ENCODE results near the gene HIGD1C.

HIGD1C gene

DNA sequence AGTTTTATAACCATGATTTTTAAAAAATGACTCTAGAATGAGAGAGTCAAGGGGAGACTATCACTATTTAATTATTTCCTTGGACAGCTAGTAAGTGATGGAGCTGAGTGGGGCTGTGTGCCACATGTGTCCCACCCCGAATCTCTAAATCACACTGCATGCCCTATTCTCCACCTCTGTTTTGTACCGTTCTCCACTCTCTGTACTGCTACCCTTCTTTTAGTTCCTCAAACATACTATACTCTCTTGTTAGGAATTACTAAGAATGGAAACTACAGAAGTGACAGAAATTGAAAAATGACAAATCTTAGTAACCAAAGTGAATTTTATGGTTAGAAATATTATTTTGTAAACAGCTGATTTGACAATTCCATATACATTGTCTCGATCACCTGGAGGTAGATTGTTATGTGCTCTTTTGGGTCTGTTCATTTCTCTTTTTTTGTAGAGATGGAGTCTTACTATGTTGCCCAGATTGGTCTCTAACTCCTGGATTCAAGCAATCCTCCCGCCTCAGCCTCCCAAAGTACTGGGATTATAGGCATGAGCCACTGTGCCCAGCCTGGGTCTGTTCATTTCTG is 37.9 kb downstream of the HIGD1C start:
- Histone ChIP-seq H3K27me3 (ENCODE audit: insufficient read depth, poor library complexity, severe bottlenecking) (no peaks in the 10 kb centered on the region), H3K4me3 (replicated peaks; ENCODE audit: insufficient read depth, low read length) (no peak overlapping the region), H3K27ac (replicated peaks) (no peak overlapping the region)
- TF ChIP-seq, protein P1, sequence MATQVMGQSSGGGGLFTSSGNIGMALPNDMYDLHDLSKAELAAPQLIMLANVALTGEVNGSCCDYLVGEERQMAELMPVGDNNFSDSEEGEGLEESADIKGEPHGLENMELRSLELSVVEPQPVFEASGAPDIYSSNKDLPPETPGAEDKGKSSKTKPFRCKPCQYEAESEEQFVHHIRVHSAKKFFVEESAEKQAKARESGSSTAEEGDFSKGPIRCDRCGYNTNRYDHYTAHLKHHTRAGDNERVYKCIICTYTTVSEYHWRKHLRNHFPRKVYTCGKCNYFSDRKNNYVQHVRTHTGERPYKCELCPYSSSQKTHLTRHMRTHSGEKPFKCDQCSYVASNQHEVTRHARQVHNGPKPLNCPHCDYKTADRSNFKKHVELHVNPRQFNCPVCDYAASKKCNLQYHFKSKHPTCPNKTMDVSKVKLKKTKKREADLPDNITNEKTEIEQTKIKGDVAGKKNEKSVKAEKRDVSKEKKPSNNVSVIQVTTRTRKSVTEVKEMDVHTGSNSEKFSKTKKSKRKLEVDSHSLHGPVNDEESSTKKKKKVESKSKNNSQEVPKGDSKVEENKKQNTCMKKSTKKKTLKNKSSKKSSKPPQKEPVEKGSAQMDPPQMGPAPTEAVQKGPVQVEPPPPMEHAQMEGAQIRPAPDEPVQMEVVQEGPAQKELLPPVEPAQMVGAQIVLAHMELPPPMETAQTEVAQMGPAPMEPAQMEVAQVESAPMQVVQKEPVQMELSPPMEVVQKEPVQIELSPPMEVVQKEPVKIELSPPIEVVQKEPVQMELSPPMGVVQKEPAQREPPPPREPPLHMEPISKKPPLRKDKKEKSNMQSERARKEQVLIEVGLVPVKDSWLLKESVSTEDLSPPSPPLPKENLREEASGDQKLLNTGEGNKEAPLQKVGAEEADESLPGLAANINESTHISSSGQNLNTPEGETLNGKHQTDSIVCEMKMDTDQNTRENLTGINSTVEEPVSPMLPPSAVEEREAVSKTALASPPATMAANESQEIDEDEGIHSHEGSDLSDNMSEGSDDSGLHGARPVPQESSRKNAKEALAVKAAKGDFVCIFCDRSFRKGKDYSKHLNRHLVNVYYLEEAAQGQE (IDR thresholded peaks at IDR 0.05; ENCODE audit: insufficient replicate concordance, low read depth) = no peak
- TF ChIP-seq POLR2AphosphoS5 (IDR thresholded peaks at IDR 0.05; ENCODE audit: low read depth) = no peak
- TF ChIP-seq, protein P2, sequence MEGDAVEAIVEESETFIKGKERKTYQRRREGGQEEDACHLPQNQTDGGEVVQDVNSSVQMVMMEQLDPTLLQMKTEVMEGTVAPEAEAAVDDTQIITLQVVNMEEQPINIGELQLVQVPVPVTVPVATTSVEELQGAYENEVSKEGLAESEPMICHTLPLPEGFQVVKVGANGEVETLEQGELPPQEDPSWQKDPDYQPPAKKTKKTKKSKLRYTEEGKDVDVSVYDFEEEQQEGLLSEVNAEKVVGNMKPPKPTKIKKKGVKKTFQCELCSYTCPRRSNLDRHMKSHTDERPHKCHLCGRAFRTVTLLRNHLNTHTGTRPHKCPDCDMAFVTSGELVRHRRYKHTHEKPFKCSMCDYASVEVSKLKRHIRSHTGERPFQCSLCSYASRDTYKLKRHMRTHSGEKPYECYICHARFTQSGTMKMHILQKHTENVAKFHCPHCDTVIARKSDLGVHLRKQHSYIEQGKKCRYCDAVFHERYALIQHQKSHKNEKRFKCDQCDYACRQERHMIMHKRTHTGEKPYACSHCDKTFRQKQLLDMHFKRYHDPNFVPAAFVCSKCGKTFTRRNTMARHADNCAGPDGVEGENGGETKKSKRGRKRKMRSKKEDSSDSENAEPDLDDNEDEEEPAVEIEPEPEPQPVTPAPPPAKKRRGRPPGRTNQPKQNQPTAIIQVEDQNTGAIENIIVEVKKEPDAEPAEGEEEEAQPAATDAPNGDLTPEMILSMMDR (IDR thresholded peaks at IDR 0.05; ENCODE audit: insufficient read depth, low read length) = no peak
- no peak for TF ChIP-seq GABPA (IDR thresholded peaks at IDR 0.05; ENCODE audit: low read depth)
- TF ChIP-seq SPI1 (IDR thresholded peaks at IDR 0.05; ENCODE audit: borderline replicate concordance, low read depth) = no peak
- DNase-seq (ENCODE audit: low read depth in 1 of 2, low spot score in 1 of 2) = no peak

DNA sequence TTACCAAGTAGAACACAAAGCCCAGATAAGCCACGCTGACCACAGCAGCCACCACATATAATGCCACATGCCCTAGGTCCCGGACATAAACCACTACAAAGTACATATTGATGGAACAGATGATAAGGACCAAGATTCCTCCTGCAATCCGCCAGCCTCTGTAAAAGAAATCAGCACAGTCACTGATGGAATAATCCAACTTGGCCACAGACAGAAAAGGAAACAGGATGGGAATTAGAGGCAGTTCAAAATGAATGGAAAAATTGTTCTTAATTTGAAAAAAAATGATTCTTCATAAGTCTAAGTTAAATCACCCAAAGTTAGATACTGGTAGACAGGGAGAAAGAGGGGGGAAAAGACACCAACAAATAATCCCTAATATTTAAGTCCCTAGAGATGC is 38.4 kb downstream of the HIGD1C start:
- H3K4me3 ChIP-seq (replicated peaks; ENCODE audit: insufficient read depth, low read length) = no peak overlapping the region
- H3K27ac ChIP-seq (replicated peaks) = no peak overlapping the region
- no peak for DNase-seq (ENCODE audit: low read depth in 1 of 2, low spot score in 1 of 2)
- TF ChIP-seq POLR2AphosphoS5 (IDR thresholded peaks at IDR 0.05; ENCODE audit: low read depth) = no peak
- TF ChIP-seq GABPA (IDR thresholded peaks at IDR 0.05; ENCODE audit: low read depth) = no peak
- TF ChIP-seq SPI1 (IDR thresholded peaks at IDR 0.05; ENCODE audit: borderline replicate concordance, low read depth) = no peak
- TF ChIP-seq, protein P1 (IDR thresholded peaks at IDR 0.05; ENCODE audit: insufficient replicate concordance, low read depth) = no peak
- TF ChIP-seq, protein P2 (IDR thresholded peaks at IDR 0.05; ENCODE audit: insufficient read depth, low read length) = no peak
- H3K27me3 ChIP-seq (ENCODE audit: insufficient read depth, poor library complexity, severe bottlenecking) = no peaks in the 10 kb centered on the region

DNA sequence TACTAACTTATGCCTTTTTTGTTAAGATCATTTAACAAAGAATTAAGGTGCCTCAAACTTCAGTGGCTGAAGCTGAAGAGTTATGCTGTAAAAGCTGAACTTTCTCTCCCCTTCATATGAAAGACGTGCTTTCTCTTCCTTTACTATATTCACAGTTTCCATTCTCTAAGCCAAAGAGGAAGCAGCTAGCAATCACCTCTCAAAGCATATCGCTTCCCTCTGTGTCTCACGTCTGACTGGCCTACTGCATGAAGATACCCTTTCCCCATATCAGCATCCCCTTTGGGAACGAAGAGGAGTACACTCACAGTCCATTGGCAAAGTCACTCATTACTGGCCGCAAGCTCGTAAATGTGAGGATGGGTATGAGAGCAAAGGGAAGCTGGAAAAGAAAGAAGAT is 38.9 kb downstream of the HIGD1C start:
- no peak for DNase-seq (ENCODE audit: low read depth in 1 of 2, low spot score in 1 of 2)
- Histone ChIP-seq H3K27ac (replicated peaks) (no peak overlapping the region), H3K4me3 (replicated peaks; ENCODE audit: insufficient read depth, low read length) (no peak overlapping the region), H3K27me3 (ENCODE audit: insufficient read depth, poor library complexity, severe bottlenecking) (no peaks in the 10 kb centered on the region)
- TF ChIP-seq, protein P1 (IDR thresholded peaks at IDR 0.05; ENCODE audit: insufficient replicate concordance, low read depth) = no peak
- TF ChIP-seq POLR2AphosphoS5 (IDR thresholded peaks at IDR 0.05; ENCODE audit: low read depth) = no peak
- TF ChIP-seq, protein P2 (IDR thresholded peaks at IDR 0.05; ENCODE audit: insufficient read depth, low read length) = no peak
- TF ChIP-seq GABPA (IDR thresholded peaks at IDR 0.05; ENCODE audit: low read depth) = no peak
- no peak for TF ChIP-seq SPI1 (IDR thresholded peaks at IDR 0.05; ENCODE audit: borderline replicate concordance, low read depth)
